Neural progenitor cell (in vitro differentiated cells): Measurements from ENCODE around the gene CAPZA1. TPM values are rescaled to one million over a fixed set of nuclear protein-coding genes. Genes with fewer than 3 reads are reported as not detected.

ENCODE experiments used
- DNase-seq: peaks from one replicate; pipeline ENCODE4 v3.0.0-alpha.2; 2016; ENCODE audit warnings: low spot score
- H2AFZ ChIP-seq: fragments of 200-600 bp; sonication (generic); replicated peaks from 2 replicates; pipeline ENCODE4 v1.6.1; 2016; ENCODE audit warnings: antibody characterized with exemption
- H3F3A ChIP-seq: fragments of 200-600 bp; sonication (generic); 2 replicates; pipeline ENCODE4 v1.6.1; 2016; ENCODE audit warnings: antibody characterized with exemption, low read depth
- H3K27ac ChIP-seq: fragments of 200-600 bp; sonication (generic); 2 replicates; pipeline ENCODE4 v1.5.1; 2016; ENCODE audit warnings: mild to moderate bottlenecking
- H3K27me3 ChIP-seq: fragments of 200-600 bp; sonication (generic); 2 replicates; pipeline ENCODE4 v1.6.1; 2016; ENCODE audit warnings: mild to moderate bottlenecking, moderate library complexity
- H3K36me3 ChIP-seq: fragments of 200-600 bp; sonication (generic); 2 replicates; pipeline ENCODE4 v1.5.1; 2016
- H3K4me1 ChIP-seq: fragments of 200-600 bp; sonication (generic); 2 replicates; pipeline ENCODE4 v1.6.1; 2016; ENCODE audit warnings: mixed run types
- H3K4me2 ChIP-seq: fragments of 200-600 bp; sonication (generic); 2 replicates; pipeline ENCODE4 v1.6.1; 2016
- H3K4me3 ChIP-seq: fragments of 200-600 bp; sonication (generic); 2 replicates; pipeline ENCODE4 v1.5.1; 2016
- H3K79me2 ChIP-seq: fragments of 200-600 bp; sonication (generic); 2 replicates; pipeline ENCODE4 v1.6.1; 2016; ENCODE audit warnings: low read depth
- H3K9ac ChIP-seq: fragments of 200-600 bp; sonication (generic); 2 replicates; pipeline ENCODE4 v1.6.1; 2016
- H3K9me3 ChIP-seq: fragments of 200-600 bp; sonication (generic); 2 replicates; pipeline ENCODE4 v1.5.1; 2016; ENCODE audit warnings: low read depth
- H4K20me1 ChIP-seq: fragments of 200-600 bp; sonication (generic); 2 replicates; pipeline ENCODE4 v1.6.1; 2016; ENCODE audit warnings: low read depth
- H3K27ac Mint-ChIP-seq: 3 replicates; pipeline ENCODE4 v1.8.0; 2021; ENCODE audit warnings: mixed read lengths
- H3K27me3 Mint-ChIP-seq: 2 replicates; pipeline ENCODE4 v1.8.0; 2022; ENCODE audit warnings: low read depth, mild to moderate bottlenecking, inconsistent platforms, moderate library complexity, mixed read lengths; ENCODE audit not compliant: insufficient read depth
- H3K36me3 Mint-ChIP-seq: 3 replicates; pipeline ENCODE4 v1.8.0; 2021; ENCODE audit warnings: mixed read lengths
- H3K4me1 Mint-ChIP-seq: 3 replicates; pipeline ENCODE4 v1.8.0; 2021; ENCODE audit warnings: mixed read lengths
- H3K4me3 Mint-ChIP-seq: 3 replicates; pipeline ENCODE4 v1.8.0; 2021; ENCODE audit warnings: mild to moderate bottlenecking, moderate library complexity, mixed read lengths
- H3K9me3 Mint-ChIP-seq: 3 replicates; pipeline ENCODE4 v1.8.0; 2020; ENCODE audit warnings: mixed read lengths
- CTCF ChIP-seq: fragments of 200-600 bp; sonication (generic); IDR thresholded peaks from 2 replicates; pipeline ENCODE4 v1.5.1; 2017; ENCODE audit warnings: antibody characterized with exemption, mild to moderate bottlenecking
- EZH2 ChIP-seq: fragments of 200-600 bp; sonication (generic); IDR thresholded peaks from 2 replicates; pipeline ENCODE4 v1.6.1; 2017; ENCODE audit warnings: antibody characterized with exemption, mild to moderate bottlenecking, moderate library complexity
- EZH2phosphoT487 ChIP-seq: fragments of 200-600 bp; sonication (generic); IDR thresholded peaks from 2 replicates; pipeline ENCODE4 v1.6.1; 2017; ENCODE audit warnings: antibody characterized with exemption
- total RNA-seq: library from RNA; depleted of rRNA; stranded (reverse); fragments of >200 nt; gene quantifications from 2 replicates; pipeline ENCODE4 v1.2.3, GENCODE V29; 2015; ENCODE audit warnings: low replicate concordance

The CAPZA1 gene
- total RNA-seq, 1 donor from 2014 or later: 218 TPM

DNA sequence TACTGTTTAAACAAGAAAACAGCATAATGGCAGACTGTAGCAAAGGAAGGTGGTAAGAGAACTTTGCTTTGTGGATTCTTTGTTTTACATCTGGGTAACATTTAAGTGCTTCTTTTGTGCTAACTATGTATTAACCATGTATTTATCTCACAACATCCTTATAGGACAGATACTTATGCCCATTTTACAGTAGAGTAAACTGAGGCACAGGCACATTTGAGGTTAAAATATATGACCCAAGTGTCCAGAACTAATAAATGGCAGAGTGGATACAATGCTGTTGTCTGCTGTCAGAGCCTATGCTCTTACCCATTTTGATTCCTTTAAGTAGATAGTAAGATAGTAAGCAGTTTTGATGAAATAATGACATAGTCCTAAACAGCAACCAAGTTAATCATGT, 7.3 kb downstream of the CAPZA1 start:
- peaks cover 94% of the 10 kb centered on the region for H4K20me1 ChIP-seq
- no peaks in the 10 kb centered on the region for H3K9me3 ChIP-seq
- no peak overlapping the region for H3K4me3 ChIP-seq
- no peak overlapping the region for H2AFZ ChIP-seq
- no peaks in the 10 kb centered on the region for H3K27me3 ChIP-seq
- H3K9ac ChIP-seq: no peak overlapping the region
- Mint-ChIP-seq H3K36me3 (peaks cover 26% of the 10 kb centered on the region), H3K4me3 (no peak overlapping the region), H3K9me3 (no peaks in the 10 kb centered on the region), H3K4me1 (peaks cover 8% of the 10 kb centered on the region), H3K27ac (no peak overlapping the region), H3K27me3 (no peaks in the 10 kb centered on the region)
- no peak for DNase-seq
- no peaks in the 10 kb centered on the region for H3F3A ChIP-seq
- no peaks in the 10 kb centered on the region for H3K4me1 ChIP-seq
- H3K4me2 ChIP-seq: no peak overlapping the region
- no peak overlapping the region for H3K27ac ChIP-seq
- H3K36me3 ChIP-seq: no peaks in the 10 kb centered on the region
- peaks cover 100% of the 10 kb centered on the region for H3K79me2 ChIP-seq
- TF ChIP-seq CTCF (no peak), EZH2phosphoT487 (no peak), EZH2 (no peak)

DNA sequence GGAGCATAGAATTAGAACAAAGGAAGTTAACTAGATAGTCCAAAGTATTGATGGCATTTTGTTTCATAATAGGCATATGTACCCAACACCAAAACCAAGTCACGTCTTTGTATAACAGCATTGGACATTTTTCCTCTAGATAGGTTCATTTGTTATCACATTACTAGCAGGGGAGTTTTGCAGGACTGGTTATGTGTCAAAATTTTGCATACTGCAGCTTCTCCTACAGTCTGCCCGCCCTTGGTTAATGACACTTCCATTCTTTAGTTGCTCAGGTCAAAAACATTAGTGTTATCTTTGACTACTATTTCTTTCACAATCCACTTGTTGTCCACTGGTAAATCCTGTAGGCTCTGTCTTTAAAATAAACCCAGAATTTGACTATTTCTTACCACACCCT, 8.9 kb downstream of the CAPZA1 start:
- Histone ChIP-seq H4K20me1 (peaks cover 95% of the 10 kb centered on the region), H3K27ac (no peak overlapping the region)

DNA sequence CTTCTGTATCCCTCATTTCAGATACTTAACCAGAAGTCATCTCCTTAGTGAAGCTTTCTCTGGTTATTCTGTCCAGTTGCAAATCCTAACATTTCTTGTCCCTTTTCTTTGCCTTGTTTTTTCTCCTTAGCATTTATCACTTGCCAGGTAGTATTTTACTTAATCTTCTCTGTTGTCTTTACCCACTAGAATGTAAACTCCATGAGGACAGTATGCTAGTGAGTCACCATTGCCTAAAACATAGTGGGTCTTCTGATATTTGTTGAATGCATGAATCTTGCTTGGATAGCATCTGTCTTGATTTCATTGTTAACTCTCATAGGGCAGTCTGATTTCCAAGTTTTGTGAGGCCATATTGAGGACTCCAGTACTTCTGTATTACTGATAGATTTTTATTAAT, 9.6 kb downstream of the CAPZA1 start:
- Mint-ChIP-seq H3K4me3 (no peak overlapping the region), H3K27me3 (peaks cover 2% of the 10 kb centered on the region), H3K9me3 (peaks cover 4% of the 10 kb centered on the region), H3K36me3 (peaks cover 31% of the 10 kb centered on the region), H3K27ac (no peak overlapping the region), H3K4me1 (no peaks in the 10 kb centered on the region)
- no peak for DNase-seq
- Histone ChIP-seq H3K27me3 (no peaks in the 10 kb centered on the region), H3F3A (no peaks in the 10 kb centered on the region), H3K9ac (no peak overlapping the region), H3K79me2 (peaks cover 100% of the 10 kb centered on the region), H3K9me3 (no peaks in the 10 kb centered on the region), H3K27ac (no peak overlapping the region), H3K4me1 (no peaks in the 10 kb centered on the region), H3K36me3 (no peaks in the 10 kb centered on the region), H3K4me2 (no peak overlapping the region), H2AFZ (no peak overlapping the region), H3K4me3 (no peak overlapping the region), H4K20me1 (peaks cover 98% of the 10 kb centered on the region)
- TF ChIP-seq EZH2phosphoT487 (no peak), EZH2 (no peak), CTCF (no peak)

More for the DNA sequence above, 8.9 kb downstream of the CAPZA1 start:
- Histone ChIP-seq H3K79me2 (peaks cover 100% of the 10 kb centered on the region), H3K4me2 (no peak overlapping the region), H3K36me3 (no peaks in the 10 kb centered on the region), H3K9me3 (no peaks in the 10 kb centered on the region), H3K4me3 (no peak overlapping the region), H3K27me3 (no peaks in the 10 kb centered on the region), H3K9ac (no peak overlapping the region), H3F3A (no peaks in the 10 kb centered on the region), H3K4me1 (no peaks in the 10 kb centered on the region), H2AFZ (no peak overlapping the region)
- no peak overlapping the region for H3K27ac Mint-ChIP-seq
- H3K4me1 Mint-ChIP-seq: no peaks in the 10 kb centered on the region
- H3K36me3 Mint-ChIP-seq: peaks cover 27% of the 10 kb centered on the region
- no peaks in the 10 kb centered on the region for H3K27me3 Mint-ChIP-seq
- DNase-seq: no peak
- TF ChIP-seq EZH2phosphoT487: no peak
- TF ChIP-seq CTCF: no peak
- TF ChIP-seq EZH2: no peak
- no peak overlapping the region for H3K4me3 Mint-ChIP-seq
- no peaks in the 10 kb centered on the region for H3K9me3 Mint-ChIP-seq
